WERI-Rb-1 (cell line): ENCODE data around the gene SMCHD1.
A peak's percentile ranks its signal among the peaks of the same experiment; 100 is the strongest.

Source experiments
- DNase-seq: peaks from one replicate; pipeline ENCODE4 v3.0.0-alpha.2; 2020
- H3K27ac ChIP-seq: fragments of 250-450 bp; sonication (Bioruptor Pico); 2 replicates; pipeline ENCODE4 v1.5.1; 2020; ENCODE audit warnings: mild to moderate bottlenecking, moderate library complexity
- H3K27me3 ChIP-seq: fragments of 250-450 bp; sonication (Bioruptor Pico); 2 replicates; pipeline ENCODE4 v1.5.1; 2021; ENCODE audit warnings: mild to moderate bottlenecking, low read depth, moderate library complexity; ENCODE audit not compliant: insufficient read depth, severe bottlenecking
- H3K36me3 ChIP-seq: fragments of 250-450 bp; sonication (Bioruptor Pico); 2 replicates; pipeline ENCODE4 v1.5.1; 2020; ENCODE audit warnings: mild to moderate bottlenecking, moderate library complexity
- H3K4me3 ChIP-seq: 2 replicates; pipeline ENCODE4 v1.5.1; 2011; ENCODE audit warnings: low read depth, mild to moderate bottlenecking, control low read depth, low read length
- H3K9me3 ChIP-seq: fragments of 250-450 bp; sonication (Bioruptor Pico); 2 replicates; pipeline ENCODE4 v1.5.1; 2021; ENCODE audit warnings: mild to moderate bottlenecking, moderate library complexity; ENCODE audit not compliant: severe bottlenecking
- CTCF ChIP-seq: IDR thresholded peaks from 2 replicates; pipeline ENCODE4 v1.5.1; 2011; ENCODE audit warnings: low read depth, mild to moderate bottlenecking, control low read depth, inconsistent platforms, low read length

Gene SMCHD1

DNA sequence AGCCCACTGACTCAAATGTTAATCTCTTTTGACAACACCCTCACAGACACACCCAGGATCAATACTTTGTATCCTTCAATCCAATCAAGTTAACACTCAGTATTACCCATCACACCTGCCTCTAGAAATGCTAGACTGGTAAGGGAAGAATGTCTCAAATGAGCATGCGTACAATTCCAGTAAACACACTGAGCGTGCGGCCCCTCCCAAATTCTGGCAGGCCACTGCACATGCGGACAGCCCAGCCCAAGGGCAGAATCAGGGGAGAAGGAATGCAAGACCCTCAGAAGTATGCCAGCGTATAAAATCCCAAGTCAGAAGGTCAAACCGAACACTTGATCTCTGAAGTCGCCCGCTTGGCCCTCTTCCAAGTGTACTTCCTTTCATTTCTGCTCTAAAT, 183.7 kb downstream of the SMCHD1 start:
- Histone ChIP-seq H3K27me3 (peaks cover 4% of the 10 kb centered on the region), H3K27ac (no peak overlapping the region), H3K36me3 (no peaks in the 10 kb centered on the region), H3K9me3 (peaks cover 11% of the 10 kb centered on the region), H3K4me3 (no peak overlapping the region)
- no peak for TF ChIP-seq CTCF
- no peak for DNase-seq

- Histone ChIP-seq H3K27me3 (peaks cover 11% of the 10 kb centered on the region), H3K4me3 (no peak overlapping the region), H3K36me3 (no peaks in the 10 kb centered on the region), H3K9me3 (peaks cover 11% of the 10 kb centered on the region), H3K27ac (no peak overlapping the region)
- TF ChIP-seq CTCF = no peak
- DNase-seq = no peak
Measured at GRCh38 chr18:2840521-2840920, 185.0 kb downstream of the SMCHD1 start.

- Histone ChIP-seq H3K27me3 (peaks cover 33% of the 10 kb centered on the region), H3K9me3 (no peaks in the 10 kb centered on the region), H3K36me3 (no peaks in the 10 kb centered on the region), H3K4me3 (no peak overlapping the region), H3K27ac (no peak overlapping the region)
- no peak for DNase-seq
- TF ChIP-seq CTCF = no peak
Measured at GRCh38 chr18:2843146-2843545, 187.6 kb downstream of the SMCHD1 start.

GRCh38 chr18:2845172-2845571, 189.6 kb downstream of the SMCHD1 start:
- no peak overlapping the region for H3K4me3 ChIP-seq
- no peaks in the 10 kb centered on the region for H3K36me3 ChIP-seq
- no peak overlapping the region for H3K27ac ChIP-seq
- TF ChIP-seq CTCF = no peak
- peaks cover 42% of the 10 kb centered on the region for H3K27me3 ChIP-seq
- H3K9me3 ChIP-seq = no peaks in the 10 kb centered on the region
- no peak for DNase-seq

- Histone ChIP-seq H3K9me3 (no peaks in the 10 kb centered on the region), H3K4me3 (peak within 1 kb of the TSS; percentile 59), H3K27ac (no peak within 1 kb of the TSS), H3K27me3 (peaks cover 42% of the 10 kb centered on the region), H3K36me3 (no peaks in the 10 kb centered on the region)
- no peak for DNase-seq
- TF ChIP-seq CTCF = no peak
Measured at GRCh38 chr18:2846636-2847316, 191.2 kb downstream of the SMCHD1 start, which contains the start of gene EMILIN2. Gene EMILIN2, plus strand, starts transcription at chr18:2847006. Its CDS starts 183 bp downstream, at chr18:2847189.
